ENCODE results near the gene CHD5. TPM values are rescaled to one million over a fixed set of nuclear protein-coding genes. Genes with fewer than 3 reads are reported as not detected.

Gene CHD5
- total RNA-seq, 1 donor from 2014 or later, result 0.09 TPM

- DNase-seq (ENCODE audit: low spot score) (no peak), ATAC-seq (no peak)
- intact Hi-C loops (cut with DNase I), result no loop called here
Measured at GRCh38 chr1:6124341-6124740, 55.8 kb downstream of the CHD5 start.

GRCh38 chr1:6123816-6124215 lies 56.3 kb downstream of the CHD5 start:
- intact Hi-C loops (cut with DNase I), result no loop called here
- no peak for ATAC-seq
- DNase-seq (ENCODE audit: low spot score), result no peak

GRCh38 chr1:6123083-6123482 lies 57.0 kb downstream of the CHD5 start:
- DNase-seq (ENCODE audit: low spot score), result no peak
- intact Hi-C loops (cut with DNase I), result no loop called here
- no peak for ATAC-seq

- intact Hi-C loops (cut with DNase I), result no loop called here
- DNase-seq (ENCODE audit: low spot score) (no peak), ATAC-seq (no peak)
Measured at GRCh38 chr1:6121651-6122370, 58.3 kb downstream of the CHD5 start.

- intact Hi-C loops (cut with DNase I), result no loop called here
- DNase-seq (ENCODE audit: low spot score), result no peak
- ATAC-seq, result no peak
Measured at GRCh38 chr1:6121021-6121421, 59.1 kb downstream of the CHD5 start.

GRCh38 chr1:6118415-6118814 lies 61.7 kb downstream of the CHD5 start:
- DNase-seq (ENCODE audit: low spot score) (no peak), ATAC-seq (no peak)
- intact Hi-C loops (cut with DNase I), result no loop called here

- ATAC-seq (no peak), DNase-seq (ENCODE audit: low spot score) (no peak)
- intact Hi-C loops (cut with DNase I), result no loop called here
Measured at GRCh38 chr1:6117624-6118023, 62.5 kb downstream of the CHD5 start.

- intact Hi-C loops (cut with DNase I), result no loop called here
- ATAC-seq (no peak), DNase-seq (ENCODE audit: low spot score) (no peak)
Measured at GRCh38 chr1:6117064-6117463, 63.1 kb downstream of the CHD5 start.

GRCh38 chr1:6116137-6116536 lies 64.0 kb downstream of the CHD5 start:
- no peak for DNase-seq (ENCODE audit: low spot score)
- no peak for ATAC-seq
- intact Hi-C loops (cut with DNase I), result no loop called here

GRCh38 chr1:6113745-6114144 lies 66.4 kb downstream of the CHD5 start:
- intact Hi-C loops (cut with DNase I), result no loop called here
- no peak for DNase-seq (ENCODE audit: low spot score)

GRCh38 chr1:6113116-6113515 lies 67.0 kb downstream of the CHD5 start:
- ATAC-seq (no peak), DNase-seq (ENCODE audit: low spot score) (no peak)
- intact Hi-C loops (cut with DNase I), result no loop called here

More at GRCh38 chr1:6113745-6114144, 66.4 kb downstream of the CHD5 start:
- no peak for ATAC-seq

- intact Hi-C loops (cut with DNase I), result no loop called here
- no peak for DNase-seq (ENCODE audit: low spot score)
- ATAC-seq, result no peak
Measured at GRCh38 chr1:6112690-6113005, 67.5 kb downstream of the CHD5 start.

- DNase-seq (ENCODE audit: low spot score) (no peak), ATAC-seq (no peak)
- intact Hi-C loops (cut with DNase I), result no loop called here
Measured at GRCh38 chr1:6111991-6112689, 68.0 kb downstream of the CHD5 start.

- DNase-seq (ENCODE audit: low spot score) (no peak), ATAC-seq (no peak)
- intact Hi-C loops (cut with DNase I), result no loop called here
Measured at GRCh38 chr1:6111571-6111970, 68.5 kb downstream of the CHD5 start.

- DNase-seq (ENCODE audit: low spot score), result no peak
- intact Hi-C loops (cut with DNase I), result no loop called here
- ATAC-seq, result no peak
Measured at GRCh38 chr1:6110326-6110725, 69.8 kb downstream of the CHD5 start.

- DNase-seq (ENCODE audit: low spot score), result no peak
- intact Hi-C loops (cut with DNase I), result no loop called here
- ATAC-seq, result no peak
Measured at GRCh38 chr1:6109688-6110087, 70.4 kb downstream of the CHD5 start.

- intact Hi-C loops (cut with DNase I), result no loop called here
- ATAC-seq (no peak), DNase-seq (ENCODE audit: low spot score) (no peak)
Measured at GRCh38 chr1:6108937-6109614, 71.0 kb downstream of the CHD5 start.

GRCh38 chr1:6108476-6108875 lies 71.6 kb downstream of the CHD5 start:
- ATAC-seq (no peak), DNase-seq (ENCODE audit: low spot score) (no peak)
- intact Hi-C loops (cut with DNase I), result no loop called here

GRCh38 chr1:6107409-6108356 lies 72.4 kb downstream of the CHD5 start:
- intact Hi-C loops (cut with DNase I), result no loop called here
- no peak for ATAC-seq
- DNase-seq (ENCODE audit: low spot score), result no peak

Measured in sciatic nerve (tissue), 2 donors.